HepG2 (cell line): Measurements from ENCODE around the gene UBE2G2. TPM values are rescaled to one million over a fixed set of nuclear protein-coding genes. Genes with fewer than 3 reads are reported as not detected.

ENCODE experiments used
- FOXK2 ChIP-seq: fragments of 450-650 bp; IDR thresholded peaks from 2 replicates; pipeline ENCODE4 v1.6.1; 2016
- FOXO1 ChIP-seq: sonication (generic); formaldehyde crosslinking; IDR thresholded peaks from 2 replicates; pipeline ENCODE4 v1.4.0; 2020; ENCODE audit warnings: missing genetic modification reagents
- HNF4G ChIP-seq, 2 experiments: sonication (generic) in 1 of 2; formaldehyde crosslinking in 1 of 2; IDR thresholded peaks; 2 replicates each; pipeline versions ENCODE4 v1.4.0 to v1.6.1; 2011 to 2020; ENCODE audit warnings: borderline replicate concordance in 2 of 2, low read depth in 2 of 2, mild to moderate bottlenecking in 2 of 2, low read length in 1 of 2, missing genetic modification reagents in 1 of 2, moderate library complexity in 1 of 2
- HOXD1 ChIP-seq: sonication (generic); formaldehyde crosslinking; IDR thresholded peaks from 2 replicates; pipeline ENCODE4 v1.5.0; 2020; ENCODE audit warnings: missing genetic modification reagents
- MAZ ChIP-seq, 2 experiments: sonication (generic) in 1 of 2; formaldehyde crosslinking in 1 of 2; IDR thresholded peaks; 2 replicates each; pipeline versions ENCODE4 v1.5.0 to v1.6.1; 2012 to 2020; ENCODE audit warnings: low read depth in 2 of 2, mild to moderate bottlenecking in 2 of 2, borderline replicate concordance in 1 of 2, improper control_type of control experiment in 1 of 2, low read length in 1 of 2, missing genetic modification reagents in 1 of 2, moderate library complexity in 1 of 2
- POLR2AphosphoS2 ChIP-seq: IDR thresholded peaks from 2 replicates; pipeline ENCODE4 v1.6.1; 2011; ENCODE audit warnings: low read depth, low read length, improper control_type of control experiment
- SAP130 ChIP-seq: IDR thresholded peaks from 2 replicates; pipeline ENCODE4 v1.6.1; 2016; ENCODE audit warnings: low read depth
- SMAD1 ChIP-seq: sonication (generic); formaldehyde crosslinking; IDR thresholded peaks from 2 replicates; pipeline ENCODE4 v1.4.0; 2020; ENCODE audit warnings: missing genetic modification reagents, low read depth, mild to moderate bottlenecking, borderline replicate concordance
- SP1 ChIP-seq, 2 experiments: fragments of 450-650 bp in 1 of 2; sonication (generic) in 1 of 2; formaldehyde crosslinking in 1 of 2; IDR thresholded peaks; 2 replicates each; pipeline versions ENCODE4 v1.4.0 to v1.6.1; 2016 to 2020; ENCODE audit warnings: missing genetic modification reagents in 1 of 2
- TAF1 ChIP-seq: sonication (generic); formaldehyde crosslinking; IDR thresholded peaks from 2 replicates; pipeline ENCODE4 v1.4.0; 2020; ENCODE audit warnings: missing genetic modification reagents
- YEATS2 ChIP-seq: sonication (generic); formaldehyde crosslinking; IDR thresholded peaks from 2 replicates; pipeline ENCODE4 v1.4.0; 2020; ENCODE audit warnings: missing genetic modification reagents, borderline replicate concordance
- ZBTB33 ChIP-seq: sonication (generic); formaldehyde crosslinking; IDR thresholded peaks from 2 replicates; pipeline ENCODE4 v1.4.0; 2020; ENCODE audit warnings: missing genetic modification reagents
- ZBTB38 ChIP-seq: sonication (generic); formaldehyde crosslinking; IDR thresholded peaks from 2 replicates; pipeline ENCODE4 v1.5.1; 2020; ENCODE audit warnings: mild to moderate bottlenecking, missing genetic modification reagents
- ZNF329 ChIP-seq: sonication (generic); formaldehyde crosslinking; IDR thresholded peaks from 2 replicates; pipeline ENCODE4 v1.9.0; 2021; ENCODE audit warnings: low read depth, mild to moderate bottlenecking, missing genetic modification reagents
- ZNF414 ChIP-seq: sonication (generic); formaldehyde crosslinking; IDR thresholded peaks from 2 replicates; pipeline ENCODE4 v1.5.0; 2020; ENCODE audit warnings: missing genetic modification reagents
- ZNF549 ChIP-seq: sonication (generic); formaldehyde crosslinking; IDR thresholded peaks from 2 replicates; pipeline ENCODE4 v1.5.0; 2020; ENCODE audit warnings: missing genetic modification reagents
- ZNF564 ChIP-seq: sonication (generic); formaldehyde crosslinking; IDR thresholded peaks from 2 replicates; pipeline ENCODE4 v1.8.1; 2023; ENCODE audit warnings: mild to moderate bottlenecking, missing genetic modification reagents
- ZNF567 ChIP-seq: sonication (generic); formaldehyde crosslinking; IDR thresholded peaks from 2 replicates; pipeline ENCODE4 v1.8.1; 2023; ENCODE audit warnings: mild to moderate bottlenecking, missing genetic modification reagents, borderline replicate concordance
- ZSCAN22 ChIP-seq: sonication (generic); formaldehyde crosslinking; IDR thresholded peaks from 2 replicates; pipeline ENCODE4 v1.4.0; 2020; ENCODE audit warnings: mild to moderate bottlenecking, missing genetic modification reagents
- polyA plus RNA-seq, 8 experiments: library from polyadenylated mRNA; depleted of rRNA in 3 of 8; stranded (reverse) in 7 of 8; unstranded in 1 of 8; fragments of >200 nt; fragmentation: Illumina TruSeq in 4 of 8; extraction: Trizol in 4 of 8; gene quantifications; 2 replicates each; pipeline versions ENCODE4 v1.2.1 to v1.2.3, GENCODE V29; 2011 to 2016; ENCODE audit warnings: low read depth in 4 of 8, missing spikeins in 1 of 8, mixed read lengths in 1 of 8; ENCODE audit not compliant: insufficient read depth in 1 of 8
- total RNA-seq, 5 experiments: library from RNA; depleted of rRNA; stranded (reverse); fragments of >200 nt; fragmentation: Illumina TruSeq; extraction: Trizol; gene quantifications; 2 replicates each; pipeline ENCODE4 v1.2.3, GENCODE V29; 2016; ENCODE audit warnings: low read depth in 1 of 5
- TF ChIP-seq, protein P1 (sequence below): IDR thresholded peaks from 2 replicates; pipeline ENCODE4 v1.6.1; 2012; ENCODE audit warnings: inconsistent platforms

Gene UBE2G2
- total and polyA plus RNA-seq, 2 of the 13 experiments (the other 11 are each of a cell fraction or from before 2014, with no cell fraction given): 55.4 to 92.0 TPM

- TF ChIP-seq ZNF414 (no peak), ZNF567 (CRISPR knock-in tag) (no peak), YEATS2 (CRISPR knock-in tag) (no peak), HNF4G (IDR thresholded peaks at IDR 0.05; ENCODE audit: borderline replicate concordance, low read depth, low read length) (no peak), HNF4G (CRISPR knock-in tag; IDR thresholded peaks at IDR 0.05; ENCODE audit: borderline replicate concordance, low read depth) (no peak), FOXK2 (no peak), ZSCAN22 (CRISPR knock-in tag) (no peak), ZNF564 (CRISPR knock-in tag) (no peak), ZNF329 (CRISPR knock-in tag) (no peak), ZBTB33 (CRISPR knock-in tag) (peak; percentile 80), TAF1 (no peak), FOXO1 (CRISPR knock-in tag) (no peak), SP1 (IDR thresholded peaks at IDR 0.05) (no peak), SP1 (CRISPR knock-in tag; IDR thresholded peaks at IDR 0.05) (peak; percentile 56), HOXD1 (CRISPR knock-in tag) (no peak), MAZ (IDR thresholded peaks at IDR 0.05; ENCODE audit: borderline replicate concordance, low read depth, low read length) (peak; percentile 38; the same call in 1 of the 2 replicates), MAZ (CRISPR knock-in tag; IDR thresholded peaks at IDR 0.05; ENCODE audit: low read depth) (no peak), SAP130 (CRISPR knock-in tag) (peak; percentile 56), ZNF549 (no peak), SMAD1 (CRISPR knock-in tag) (no peak), ZBTB38 (CRISPR knock-in tag) (peak; percentile 71; the same call in 1 of the 2 replicates), POLR2AphosphoS2 (no peak)
- TF ChIP-seq, protein P1, sequence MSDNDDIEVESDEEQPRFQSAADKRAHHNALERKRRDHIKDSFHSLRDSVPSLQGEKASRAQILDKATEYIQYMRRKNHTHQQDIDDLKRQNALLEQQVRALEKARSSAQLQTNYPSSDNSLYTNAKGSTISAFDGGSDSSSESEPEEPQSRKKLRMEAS: 0 out of 2 replicates have a peak, but pooled peaks have one; percentile 0
- TF ChIP-seq, all 625 proteins: peak for 13
Measured at GRCh38 chr21:44817506-44817880, 15.9 kb upstream of the UBE2G2 start (continued).
